Skin of body (tissue), 2 donors: Measurements from ENCODE around the gene MKNK1. TPM values are rescaled to one million over a fixed set of nuclear protein-coding genes. Genes with fewer than 3 reads are reported as not detected.

ENCODE experiments used
- DNase-seq: peaks from one replicate; lab custom pipeline; 2025; lab: John Stamatoyannopoulos, UW
- total RNA-seq: library from RNA; depleted of rRNA; stranded (reverse); fragments of >200 nt; gene quantifications from one replicate; pipeline ENCODE4 v1.2.3, GENCODE V29; 2014

MKNK1 gene
- total RNA-seq, 1 donor from 2014 or later: 27.0 TPM

DNA sequence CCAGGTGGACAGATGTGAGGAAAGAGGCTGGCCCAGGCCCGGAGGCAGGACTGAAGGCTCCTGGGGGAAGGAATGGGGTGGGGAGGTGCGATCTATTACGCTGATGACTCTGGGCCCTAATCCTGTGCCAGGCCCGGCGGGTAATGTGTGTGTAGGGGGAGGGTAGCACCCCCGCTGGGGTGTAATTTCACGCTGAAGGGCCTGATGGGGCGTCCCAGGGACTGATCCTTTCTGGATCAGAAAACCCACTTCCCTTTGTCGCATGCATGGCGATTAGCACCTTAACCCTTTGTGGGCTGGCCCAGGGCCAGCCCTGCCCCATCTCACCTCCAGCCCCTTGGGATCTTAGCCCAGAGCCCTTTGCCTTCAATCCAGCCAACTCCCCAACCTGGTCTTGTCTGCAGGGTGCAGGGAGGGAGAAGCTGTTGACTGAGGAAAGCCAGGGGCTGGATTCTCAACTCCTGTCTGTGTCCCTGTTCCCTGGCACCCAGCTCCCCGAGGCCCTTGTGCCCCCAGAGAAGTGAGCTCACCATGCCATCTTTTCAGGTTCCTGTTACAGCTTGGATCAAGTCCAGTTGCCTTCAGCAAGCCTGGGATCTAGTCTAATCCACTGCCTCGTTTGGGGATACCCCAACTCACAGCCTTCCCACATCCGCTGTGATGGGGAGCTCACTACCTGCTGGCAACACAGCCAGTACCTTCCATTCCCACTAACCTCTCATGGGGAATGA is 78.7 kb downstream of the MKNK1 start:
- DNase-seq: no peak

DNA sequence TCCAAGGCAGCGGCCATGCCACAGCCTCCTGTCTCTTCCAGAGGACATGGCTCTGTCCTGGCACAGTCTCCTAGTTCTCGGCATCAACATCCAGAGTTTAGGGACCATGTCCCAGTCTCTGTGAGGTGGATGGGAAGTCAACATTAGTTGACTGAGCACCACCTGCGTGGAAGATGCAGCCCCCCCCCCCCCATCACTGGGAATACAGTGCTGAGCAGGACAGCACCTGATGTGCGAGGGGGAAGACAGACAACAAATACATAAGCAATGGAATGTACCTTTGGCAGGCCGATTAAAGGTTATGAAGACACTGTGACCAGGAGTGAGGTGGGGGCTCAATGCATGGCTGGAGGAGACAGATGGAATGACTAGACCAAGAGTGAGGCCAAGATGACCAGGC is 79.2 kb downstream of the MKNK1 start:
- DNase-seq: no peak

DNA sequence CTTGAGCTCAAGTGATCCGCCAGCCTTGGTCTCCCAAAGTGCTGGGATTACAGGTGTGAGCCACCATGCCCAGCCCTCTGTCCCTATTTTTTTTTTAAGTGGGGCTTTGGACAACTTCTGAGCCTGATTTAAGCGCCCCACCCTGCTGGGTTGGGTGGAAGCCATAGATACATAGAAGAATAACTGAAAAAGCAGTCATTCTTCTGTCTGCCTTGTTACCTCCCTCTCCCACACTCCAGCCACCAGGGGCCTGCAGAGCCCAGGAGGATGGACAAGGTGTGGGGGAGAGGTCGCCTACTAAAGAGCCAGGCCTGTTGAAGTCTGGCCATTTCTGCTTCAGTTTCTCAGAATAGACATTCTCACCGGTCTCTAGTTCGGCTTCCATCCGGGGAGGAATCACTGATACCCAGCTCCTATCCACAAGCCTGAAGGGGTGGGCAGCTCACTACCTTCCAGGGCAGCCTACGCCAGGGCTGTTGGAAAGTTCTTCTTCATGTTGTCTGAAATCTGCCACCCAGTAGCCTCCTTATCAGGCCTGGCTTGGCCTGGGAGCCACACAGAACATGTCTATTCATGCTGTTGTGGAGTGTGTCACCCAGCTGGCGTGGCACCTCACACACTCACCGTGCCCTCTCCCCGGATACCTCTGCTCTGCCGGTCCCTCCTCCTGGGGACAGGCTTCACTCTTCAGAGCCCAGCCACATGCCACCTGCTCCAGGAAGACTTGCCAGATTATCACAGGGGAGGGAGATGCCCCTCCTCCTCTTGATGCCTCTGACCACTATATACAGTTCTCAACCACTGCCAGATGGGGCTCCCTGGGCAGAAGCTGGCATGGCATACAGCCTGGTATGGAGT is 80.3 kb downstream of the MKNK1 start:
- no peak for DNase-seq

DNA sequence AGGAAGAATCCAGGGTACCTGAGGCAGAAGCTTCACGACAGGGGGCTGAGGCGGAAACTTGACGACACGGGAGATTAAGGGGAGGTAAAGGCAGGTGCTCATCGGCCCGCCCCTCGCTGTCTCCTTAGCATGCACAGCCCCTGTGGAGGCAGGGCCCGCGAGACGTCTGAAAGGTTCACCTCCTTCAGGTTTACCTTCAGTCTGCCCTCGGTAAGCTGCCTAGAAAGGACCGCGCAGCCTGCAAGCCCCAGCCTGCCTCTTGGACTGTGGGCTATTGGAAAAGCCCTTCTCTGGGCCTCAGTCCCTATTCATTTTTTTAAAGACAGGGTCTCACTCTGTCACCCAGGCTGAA is 81.1 kb downstream of the MKNK1 start:
- DNase-seq: no peak

DNA sequence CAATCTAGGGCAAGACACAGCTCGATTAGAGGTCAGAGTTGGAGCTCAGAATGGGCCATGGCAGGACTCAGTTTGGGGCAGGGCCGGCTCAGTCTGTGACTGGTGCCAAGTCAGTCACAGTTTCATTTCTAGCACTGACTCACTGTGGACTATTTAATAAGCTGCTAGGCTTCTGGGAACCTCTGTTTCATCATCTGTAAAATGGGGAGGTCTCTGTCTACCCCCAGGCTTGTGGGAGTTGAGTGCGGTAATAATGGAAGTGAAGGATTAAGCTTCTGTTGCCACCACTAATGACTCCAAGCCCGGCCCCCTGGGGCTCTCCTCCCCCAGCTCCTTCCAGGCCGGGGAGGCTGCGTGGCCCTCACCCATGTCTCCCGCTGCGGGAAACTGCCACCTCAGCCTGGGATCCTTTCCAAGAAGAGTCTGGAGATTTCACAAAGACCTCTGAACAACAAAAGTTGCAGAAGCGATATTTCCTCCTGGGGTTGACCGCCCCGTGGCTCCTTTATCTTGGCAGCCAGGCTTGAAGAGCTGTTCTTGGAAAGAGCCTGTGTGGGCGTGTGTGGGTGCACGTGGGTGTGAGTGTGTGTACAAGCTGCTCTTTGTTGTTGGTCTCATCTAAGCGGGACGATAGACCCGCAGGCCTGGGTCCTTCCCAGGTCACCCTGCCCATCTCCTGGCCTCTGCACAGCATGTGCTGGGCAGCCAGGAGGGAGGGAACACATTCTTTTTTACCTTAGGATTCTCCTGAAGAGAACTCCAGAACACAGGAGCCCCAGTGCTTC is 81.7 kb downstream of the MKNK1 start:
- DNase-seq: no peak

DNA sequence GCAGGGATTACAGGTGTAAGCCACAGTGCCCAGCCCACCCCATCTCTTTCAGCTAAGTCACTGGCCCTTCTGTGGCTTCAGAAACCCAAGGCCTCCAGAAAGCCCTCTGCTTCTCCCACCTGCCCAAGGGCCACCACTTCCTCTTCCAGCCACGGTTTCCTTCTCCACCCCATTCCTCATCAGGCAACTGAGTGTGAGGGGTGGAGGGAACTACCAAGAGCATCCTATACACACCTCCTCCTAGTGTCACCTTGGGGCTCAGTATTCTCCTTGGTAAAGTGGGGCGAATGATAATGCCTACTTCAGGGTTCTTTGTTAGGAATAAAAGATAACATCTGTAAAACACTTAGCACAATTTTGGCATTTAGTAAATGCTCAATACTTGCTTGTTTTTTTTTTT is 82.7 kb downstream of the MKNK1 start:
- no peak for DNase-seq

DNA sequence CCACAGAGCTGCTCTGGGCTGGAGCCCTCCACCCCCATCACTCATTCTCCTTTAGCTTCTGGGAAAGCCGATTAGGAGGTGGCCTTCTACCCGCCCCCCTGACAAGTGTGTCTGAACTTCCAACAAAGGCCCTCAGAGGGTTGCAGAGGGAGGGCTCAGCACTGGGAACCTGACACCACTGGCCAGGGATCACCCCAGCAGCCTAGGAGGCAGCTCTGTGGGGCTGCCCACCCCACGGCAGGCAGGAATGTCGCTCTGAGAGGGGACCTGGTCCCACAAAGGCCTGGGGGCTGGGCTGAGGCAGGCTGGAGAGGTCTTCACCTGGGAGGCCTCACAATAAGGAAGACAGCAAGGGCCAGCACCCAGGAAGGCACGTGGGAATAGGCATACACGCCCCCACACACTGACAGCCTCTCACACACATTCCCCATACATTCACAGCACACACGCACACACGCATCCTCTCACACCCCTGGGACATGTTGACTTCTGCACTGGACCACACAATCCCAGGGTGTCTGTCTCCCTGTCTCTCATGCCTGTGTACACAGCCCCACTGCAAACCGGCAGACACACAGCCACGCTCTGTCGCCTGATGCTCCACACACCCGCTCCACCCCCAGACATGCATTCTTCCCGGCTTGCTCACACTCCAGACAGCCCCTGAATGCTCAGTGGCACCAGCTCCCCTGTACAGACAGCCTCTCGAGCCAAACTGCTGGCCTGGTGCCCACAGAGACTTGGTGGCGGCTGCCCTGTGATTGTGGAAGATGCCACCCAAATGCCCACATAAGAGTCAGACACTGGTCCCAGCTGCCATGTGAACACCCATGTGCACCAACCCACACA is 83.8 kb downstream of the MKNK1 start:
- DNase-seq: no peak

DNA sequence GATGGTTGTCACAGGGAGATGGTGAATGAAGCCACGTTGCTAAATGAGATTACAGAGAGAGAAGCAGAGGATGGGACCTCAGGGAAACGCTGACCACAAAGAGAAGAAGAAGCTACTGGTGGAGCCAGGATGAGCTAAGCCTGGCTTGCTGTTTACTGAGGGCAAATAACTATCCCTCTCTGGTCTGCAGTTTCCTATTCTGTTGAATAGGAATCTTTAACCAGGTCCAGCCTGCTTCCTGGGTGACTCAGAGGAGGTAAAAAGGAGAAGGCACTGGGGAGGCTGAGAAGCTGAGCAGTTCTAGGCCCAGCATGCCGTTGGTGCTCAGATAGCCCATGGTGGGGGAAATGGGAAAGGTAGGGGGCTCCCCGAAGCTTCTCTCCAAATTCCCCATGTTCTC is 84.9 kb downstream of the MKNK1 start:
- DNase-seq: no peak

DNA sequence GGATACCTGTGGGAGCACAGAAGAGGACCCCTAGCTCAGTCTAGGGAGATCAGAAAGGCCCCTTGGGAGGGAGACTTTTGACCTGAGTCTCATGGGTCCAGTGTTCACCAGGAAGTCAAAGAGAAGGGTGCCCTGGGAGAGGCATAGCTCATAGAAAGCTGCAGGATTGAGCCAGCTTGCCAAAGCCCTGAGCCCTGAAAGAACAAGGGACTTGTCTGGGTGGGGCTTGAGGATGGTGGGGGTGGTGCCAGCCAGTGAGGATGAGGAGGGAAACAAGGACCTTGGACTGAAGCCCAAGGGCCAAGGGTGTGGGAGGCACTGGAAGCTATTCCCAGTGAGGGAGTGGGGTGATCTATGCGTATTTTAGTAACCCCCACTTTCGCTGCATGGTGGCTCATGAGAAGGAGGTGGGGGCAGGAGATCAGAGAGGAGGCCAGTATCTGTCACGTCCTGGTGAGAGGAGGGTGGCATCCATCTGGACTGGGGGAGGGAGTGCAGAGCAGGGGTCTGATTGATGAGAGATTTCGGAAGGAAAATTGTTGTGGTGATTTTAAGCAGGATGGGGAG is 86.1 kb downstream of the MKNK1 start:
- no peak for DNase-seq

DNA sequence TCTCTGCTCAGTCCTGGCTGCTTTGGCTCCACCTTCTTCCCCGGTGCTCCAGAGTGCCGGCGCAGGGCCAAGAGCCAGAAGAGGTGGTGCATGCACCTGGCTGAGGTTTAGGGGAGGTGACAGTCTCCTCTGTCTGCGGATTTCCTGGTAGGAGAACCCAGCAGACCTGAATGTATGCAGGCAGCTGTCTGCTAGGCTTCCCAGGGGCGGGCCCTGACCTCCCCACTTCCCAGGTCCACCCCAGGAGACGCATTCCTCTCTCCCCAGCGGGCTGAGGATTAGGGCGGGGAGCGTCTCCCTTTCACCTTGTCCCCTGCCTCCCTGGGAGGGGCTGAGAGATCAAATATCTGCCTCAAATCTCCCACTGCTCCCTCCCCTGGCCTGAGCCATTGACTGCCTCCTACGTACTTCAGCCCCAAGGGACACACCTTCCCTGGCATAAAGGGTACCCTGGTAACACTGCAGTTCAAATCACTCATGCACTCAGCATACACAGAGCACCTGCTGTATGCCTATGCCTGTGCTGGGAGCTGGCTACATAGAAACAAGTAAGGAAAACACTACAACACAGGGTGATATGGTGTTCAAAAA is 87.0 kb downstream of the MKNK1 start:
- no peak for DNase-seq

DNA sequence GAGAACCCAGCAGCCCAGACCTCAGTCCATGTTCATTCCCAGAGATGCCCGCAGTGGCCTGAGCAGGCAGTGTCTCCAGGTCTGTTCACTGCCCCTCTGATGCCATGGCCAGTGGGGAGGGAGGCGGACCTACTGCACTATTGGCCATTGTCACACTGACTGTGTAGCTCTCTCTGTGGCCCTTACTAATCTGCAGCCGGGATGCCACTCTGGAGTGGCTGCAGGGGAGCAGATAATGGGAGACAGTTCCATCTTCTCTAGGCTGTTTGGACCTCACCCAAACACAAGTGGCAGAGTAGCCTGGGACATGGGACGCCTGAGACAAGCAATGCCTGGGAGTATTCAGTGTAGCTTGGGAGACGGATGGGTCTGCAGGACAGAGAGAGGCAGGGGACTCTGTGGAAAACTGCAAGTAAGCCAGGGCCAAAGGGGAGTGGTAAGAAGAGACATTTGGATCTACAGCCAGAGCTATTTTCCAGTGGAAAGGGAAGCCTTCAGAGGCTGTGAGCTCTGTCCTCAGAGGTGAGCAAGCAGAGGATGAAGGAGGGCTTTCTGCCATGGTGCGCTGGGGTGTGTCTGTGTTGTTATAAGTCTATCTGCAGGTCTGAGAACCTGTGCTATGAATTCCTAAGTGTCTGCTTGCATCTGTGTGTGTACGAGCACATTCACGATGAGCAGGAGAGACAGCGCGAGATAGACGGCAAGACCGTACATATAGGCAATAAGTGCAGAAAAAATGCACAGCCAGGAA is 87.7 kb downstream of the MKNK1 start:
- no peak for DNase-seq

DNA sequence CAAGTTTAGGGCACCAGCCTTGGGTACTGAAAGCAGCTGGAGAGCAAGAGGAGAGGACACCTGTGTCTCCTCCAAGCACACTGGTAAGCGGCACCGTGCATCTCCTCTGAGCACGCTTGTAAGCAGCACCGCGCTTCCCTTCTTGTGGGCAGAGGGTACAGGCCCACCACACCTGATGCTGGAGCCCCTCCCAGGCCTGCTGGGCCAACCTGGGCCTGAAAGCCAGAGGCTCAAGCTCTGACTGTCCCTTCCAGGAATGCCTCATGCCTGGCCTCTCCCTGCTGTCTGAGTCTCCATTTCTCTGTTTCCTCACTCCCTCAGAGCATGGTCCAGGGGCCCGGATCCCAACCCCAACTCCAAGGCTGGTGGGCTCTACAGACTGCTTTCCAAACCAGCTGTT is 88.5 kb downstream of the MKNK1 start:
- DNase-seq: no peak

DNA sequence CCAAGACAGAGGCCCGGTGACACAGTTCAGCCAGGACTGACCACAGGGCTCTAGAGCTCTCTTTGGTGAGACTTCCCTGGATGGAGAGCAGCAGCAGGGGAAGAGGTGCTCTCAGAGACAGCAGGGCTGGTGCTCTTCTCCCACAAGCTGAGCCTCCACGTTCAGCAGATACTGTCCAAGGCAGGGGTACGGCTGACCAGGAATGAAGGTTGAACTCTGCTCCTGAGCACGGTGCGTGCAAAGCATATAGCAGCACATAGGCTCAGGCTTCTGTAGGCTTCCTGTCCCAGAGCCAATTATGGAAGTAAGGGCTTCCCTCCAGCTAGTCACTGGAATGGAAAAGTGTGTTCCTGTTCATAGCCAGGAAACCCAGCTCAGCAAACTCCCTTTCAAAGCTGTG is 90.5 kb downstream of the MKNK1 start:
- DNase-seq: no peak

DNA sequence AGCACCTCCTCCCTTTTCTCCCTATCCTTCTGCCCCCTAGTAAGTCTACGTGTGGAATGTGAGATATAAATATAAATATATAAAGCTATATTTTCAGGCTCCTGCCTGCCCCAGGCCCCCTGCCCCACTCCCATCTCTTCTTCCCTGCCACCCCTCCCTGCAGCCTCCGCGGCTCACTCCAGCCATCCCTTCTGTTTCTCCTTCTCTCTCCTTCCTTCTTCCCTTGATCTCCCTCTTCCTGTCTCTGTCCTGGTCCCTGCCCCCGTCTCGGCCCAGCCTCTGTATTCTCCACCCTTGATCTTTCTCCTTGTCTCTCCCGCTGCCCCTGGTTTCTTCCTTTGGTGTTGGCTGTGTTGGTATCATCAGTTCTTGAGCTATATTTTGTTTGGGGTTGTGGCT is 91.3 kb downstream of the MKNK1 start:
- no peak for DNase-seq

DNA sequence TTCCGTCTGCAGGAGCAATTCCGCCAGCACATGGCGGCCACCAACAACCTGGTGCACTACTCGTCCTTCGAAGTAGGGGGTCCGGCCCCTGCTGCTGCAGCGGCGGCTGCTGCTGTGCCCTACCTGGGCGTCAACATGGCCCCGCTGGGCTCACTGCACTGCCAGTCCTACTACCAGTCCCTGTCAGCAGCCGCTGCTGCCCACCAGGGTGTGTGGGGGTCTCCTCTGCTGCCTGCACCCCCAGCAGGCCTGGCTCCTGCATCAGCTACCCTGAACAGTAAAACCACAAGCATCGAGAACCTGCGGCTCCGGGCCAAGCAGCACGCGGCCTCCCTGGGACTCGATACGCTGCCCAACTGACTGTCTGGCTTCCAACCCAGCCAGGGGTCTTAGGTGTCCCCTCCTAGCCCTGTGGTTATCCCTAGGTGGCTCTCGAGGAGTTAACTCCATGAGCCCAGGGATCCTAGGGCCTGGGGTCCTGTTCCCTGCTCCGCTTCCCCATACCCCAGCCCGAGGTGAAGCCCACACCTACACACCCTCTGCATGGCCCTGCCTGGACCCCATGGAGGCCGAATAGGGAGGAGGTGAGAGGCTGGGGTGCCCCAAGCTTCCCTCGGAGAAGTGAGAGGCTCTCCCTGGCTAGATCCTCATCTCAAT is 91.8 kb downstream of the MKNK1 start:
- DNase-seq: no peak

DNA sequence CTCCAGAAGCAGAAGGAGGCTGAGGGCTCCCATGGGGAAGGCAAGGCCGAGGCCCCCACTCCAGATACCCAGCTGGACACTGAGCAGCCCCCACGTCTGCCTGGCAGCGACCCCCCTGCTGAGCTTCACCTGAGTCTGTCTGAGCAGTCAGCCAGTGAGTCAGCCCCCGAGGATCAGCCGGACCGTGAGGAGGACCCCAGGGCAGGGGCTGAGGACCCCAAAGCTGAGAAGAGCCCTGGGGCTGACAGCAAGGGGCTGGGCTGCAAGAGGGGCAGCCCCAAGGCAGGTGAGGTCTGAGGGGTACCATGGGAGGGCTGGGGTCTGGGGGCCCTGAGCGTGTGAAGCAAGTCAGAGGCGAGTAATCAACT is 93.1 kb downstream of the MKNK1 start:
- no peak for DNase-seq

DNA sequence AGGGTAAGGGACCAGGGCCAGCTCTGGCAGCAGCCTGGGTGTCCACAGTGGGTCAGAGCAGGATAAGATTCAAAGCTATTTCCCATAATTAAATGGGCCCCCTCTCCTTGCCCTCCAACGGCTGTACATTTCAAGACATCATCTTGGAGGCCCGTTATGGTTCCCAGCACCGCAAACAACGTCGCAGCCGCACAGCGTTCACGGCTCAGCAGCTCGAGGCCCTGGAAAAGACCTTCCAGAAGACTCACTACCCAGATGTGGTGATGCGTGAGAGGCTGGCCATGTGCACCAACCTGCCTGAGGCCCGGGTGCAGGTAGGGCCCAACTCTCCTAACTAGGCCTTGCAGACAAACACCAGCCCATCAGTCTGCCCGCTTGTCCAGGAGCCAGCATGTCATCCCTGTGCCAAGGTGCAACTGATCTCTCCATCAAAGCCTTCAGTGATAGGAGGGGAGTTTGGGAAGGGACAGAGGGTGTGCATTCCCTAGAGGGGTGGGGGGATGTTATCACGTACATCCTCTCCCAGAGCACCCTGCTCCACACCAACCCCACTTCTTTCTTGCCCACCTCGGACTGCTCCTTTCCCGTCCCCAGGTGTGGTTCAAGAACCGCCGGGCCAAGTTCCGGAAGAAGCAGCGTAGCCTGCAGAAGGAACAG is 93.6 kb downstream of the MKNK1 start:
- DNase-seq: no peak

DNA sequence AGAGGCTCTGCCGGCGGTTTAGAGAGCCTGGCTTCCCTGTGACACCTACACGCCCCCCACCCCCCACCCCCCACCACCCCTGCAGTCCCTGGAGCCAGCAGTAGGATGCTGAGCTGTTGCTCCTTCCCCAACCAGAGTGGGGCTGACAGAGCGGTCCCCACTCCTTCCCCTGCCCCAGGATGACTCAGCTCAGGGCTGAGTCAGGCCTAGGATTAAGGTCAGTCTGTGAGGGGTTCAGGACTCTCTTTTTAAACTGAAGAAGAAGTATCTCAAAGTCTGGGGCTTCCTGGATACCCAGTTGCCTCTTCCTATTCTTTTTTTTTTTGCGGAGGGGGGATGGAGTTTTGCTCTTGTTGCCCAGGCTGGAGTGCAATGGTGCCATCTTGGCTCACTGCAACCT is 95.3 kb downstream of the MKNK1 start:
- no peak for DNase-seq
